HG03521 (cell line): ENCODE data around the gene MICB.
A peak's percentile ranks its signal among the peaks of the same experiment; 100 is the strongest.

Experiments
- ATAC-seq: cut with Tn5 transposase; IDR thresholded peaks from one replicate; pipeline ENCODE4 v1.9.1; 2021; ENCODE audit warnings: mild to moderate bottlenecking, moderate library complexity; ENCODE audit not compliant: unreplicated experiment

Gene MICB

DNA sequence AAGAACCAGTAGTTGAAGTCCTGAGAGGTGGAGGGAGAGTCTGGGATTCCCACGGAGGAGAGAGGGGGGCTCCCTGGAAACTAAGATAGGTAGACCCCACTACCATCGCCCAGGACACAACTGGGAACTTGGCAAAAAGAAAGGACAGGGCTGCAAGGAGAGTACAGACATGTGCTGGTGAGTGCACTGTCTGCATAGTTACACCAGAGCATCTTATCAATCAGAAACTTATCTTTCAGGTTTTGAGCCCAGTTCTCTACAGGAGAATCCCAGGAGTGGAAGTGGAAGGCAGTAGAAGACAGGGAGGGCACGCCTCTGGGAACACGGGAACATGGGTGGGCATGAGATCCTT is 61.6 kb downstream of the MICB start:
- ATAC-seq = peak; percentile 5

GRCh38 chr6:31559958-31560696 is 62.2 kb downstream of the MICB start:
- ATAC-seq = peak; percentile 49

DNA sequence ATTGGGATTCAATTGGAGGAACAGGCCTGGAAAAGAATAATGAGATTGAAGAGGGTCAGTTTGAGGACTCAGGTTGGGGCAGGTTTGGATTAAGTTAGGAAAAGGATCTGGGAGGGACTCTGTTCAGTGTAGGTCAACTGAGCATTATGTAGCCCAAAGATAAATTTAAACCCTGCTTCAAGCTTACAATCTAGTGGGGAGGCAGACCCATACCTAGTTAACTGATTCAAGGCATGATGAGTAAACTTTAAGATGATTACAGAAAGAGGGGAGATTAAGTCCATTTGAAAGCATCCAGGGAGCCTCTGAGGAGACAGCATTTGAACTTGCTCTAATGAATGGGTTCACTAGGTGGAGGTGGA is 62.7 kb downstream of the MICB start:
- no peak for ATAC-seq
